CD14-positive monocyte (primary cell): ENCODE data around the gene PTGER4. TPM values are rescaled to one million over a fixed set of nuclear protein-coding genes. Genes with fewer than 3 reads are reported as not detected.

Experiments
- DNase-seq, 3 donors: peaks; one replicate each; pipeline ENCODE4 v3.0.0-alpha.2; 2011 to 2022
- H2AFZ ChIP-seq: 2 replicates; pipeline ENCODE4 v1.6.0; 2012; ENCODE audit warnings: mild to moderate bottlenecking, low read depth, low read length, inconsistent platforms; ENCODE audit not compliant: insufficient read depth, poor library complexity, severe bottlenecking
- H3K27ac ChIP-seq, 2 donors: 1 replicate in 1 of 2; 2 replicates in 1 of 2; pipeline ENCODE4 v1.5.1; 2012 to 2013; ENCODE audit warnings: low read length in 2 of 2, control low read depth in 1 of 2, inconsistent platforms in 1 of 2, low read depth in 1 of 2, mild to moderate bottlenecking in 1 of 2
- H3K27me3 ChIP-seq, 2 donors: one replicate each; pipeline versions ENCODE4 v1.6.0 to v1.6.1; 2011 to 2013; ENCODE audit warnings: low read length in 2 of 2; ENCODE audit not compliant: control insufficient read depth in 2 of 2, insufficient read depth in 2 of 2
- H3K36me3 ChIP-seq, 2 donors: replicated peaks in 1 of 2; 1 replicate in 1 of 2; 2 replicates in 1 of 2; pipeline versions ENCODE4 v1.5.1 to v1.6.1; 2012 to 2013; ENCODE audit warnings: low read length in 2 of 2, control low read depth in 1 of 2, inconsistent platforms in 1 of 2, mild to moderate bottlenecking in 1 of 2; ENCODE audit not compliant: insufficient read depth in 2 of 2, control insufficient read depth in 1 of 2
- H3K4me1 ChIP-seq, 2 donors: 1 replicate in 1 of 2; 2 replicates in 1 of 2; pipeline versions ENCODE4 v1.5.1 to v1.6.1; 2012 to 2013; ENCODE audit warnings: low read length in 2 of 2, control low read depth in 1 of 2, inconsistent platforms in 1 of 2, mild to moderate bottlenecking in 1 of 2, moderate library complexity in 1 of 2; ENCODE audit not compliant: insufficient read depth in 2 of 2, control insufficient read depth in 1 of 2
- H3K4me2 ChIP-seq: replicated peaks from 2 replicates; pipeline ENCODE3; 2012; ENCODE audit warnings: low read length, moderate library complexity, mild to moderate bottlenecking; ENCODE audit not compliant: poor library complexity, severe bottlenecking; ENCODE audit errors: extremely low read depth
- H3K4me3 ChIP-seq, 3 experiments: fragments of 200-600 bp in 1 of 3; sonication (generic) in 1 of 3; replicated peaks in 1 of 3; 1 replicate in 2 of 3; 2 replicates in 1 of 3; pipeline ENCODE4 v1.5.1; 2011 to 2013; ENCODE audit warnings: low read length in 3 of 3, mild to moderate bottlenecking in 3 of 3, control low read depth in 2 of 3, low read depth in 2 of 3, inconsistent platforms in 1 of 3, moderate library complexity in 1 of 3
- H3K79me2 ChIP-seq: 2 replicates; pipeline ENCODE4 v1.6.0; 2012; ENCODE audit warnings: mild to moderate bottlenecking, control low read depth, inconsistent platforms, low read length, moderate library complexity; ENCODE audit not compliant: insufficient read depth
- H3K9ac ChIP-seq: 2 replicates; pipeline ENCODE4 v1.6.0; 2017; ENCODE audit warnings: low read length, mild to moderate bottlenecking; ENCODE audit not compliant: insufficient read depth, poor library complexity, severe bottlenecking
- H3K9me3 ChIP-seq, 2 donors: replicated peaks in 1 of 2; 1 replicate in 1 of 2; 2 replicates in 1 of 2; pipeline versions ENCODE4 v1.5.1 to v1.6.1; 2012 to 2013; ENCODE audit warnings: low read length in 2 of 2, control low read depth in 1 of 2; ENCODE audit not compliant: control insufficient read depth in 1 of 2, insufficient read depth in 1 of 2
- H4K20me1 ChIP-seq: 2 replicates; pipeline ENCODE4 v1.6.0; 2012; ENCODE audit warnings: mild to moderate bottlenecking, low read length, control low read depth, moderate library complexity; ENCODE audit not compliant: insufficient read depth
- H3K27ac Mint-ChIP-seq, 7 donors: one replicate each; pipeline ENCODE4 v1.8.0; 2020; ENCODE audit warnings: mild to moderate bottlenecking in 7 of 7, mixed read lengths in 7 of 7, moderate library complexity in 6 of 7, inconsistent platforms in 2 of 7
- H3K27me3 Mint-ChIP-seq, 3 donors: one replicate each; pipeline ENCODE4 v1.8.0; 2021 to 2022; ENCODE audit warnings: low read depth in 3 of 3, mild to moderate bottlenecking in 3 of 3, mixed read lengths in 3 of 3, moderate library complexity in 3 of 3, inconsistent platforms in 1 of 3
- H3K36me3 Mint-ChIP-seq, 2 donors: one replicate each; pipeline ENCODE4 v1.8.0; 2020; ENCODE audit warnings: mixed read lengths in 2 of 2, inconsistent platforms in 1 of 2, mild to moderate bottlenecking in 1 of 2
- H3K4me1 Mint-ChIP-seq: one replicate; pipeline ENCODE4 v1.8.0; 2020; ENCODE audit warnings: mild to moderate bottlenecking, mixed read lengths
- H3K4me3 Mint-ChIP-seq, 2 donors: one replicate each; pipeline ENCODE4 v1.8.0; 2020; ENCODE audit warnings: mild to moderate bottlenecking in 2 of 2, mixed read lengths in 2 of 2, moderate library complexity in 1 of 2
- H3K9me3 Mint-ChIP-seq, 7 donors: one replicate each; pipeline ENCODE4 v1.8.0; 2020 to 2022; ENCODE audit warnings: mixed read lengths in 7 of 7, mild to moderate bottlenecking in 6 of 7, moderate library complexity in 6 of 7, inconsistent platforms in 2 of 7
- CTCF ChIP-seq: fragments of 200-600 bp; IDR thresholded peaks from one replicate; pipeline ENCODE4 v1.8.0; 2022; ENCODE audit warnings: antibody characterized with exemption, mild to moderate bottlenecking
- WGBS: methylation state at CpG from one replicate; pipeline ENCODE4 v1.1.5; 2013; ENCODE audit warnings: missing lambda C conversion rate; ENCODE audit not compliant: insufficient coverage; 5-methylcytosine and 5-hydroxymethylcytosine counted together
- intact Hi-C, 2 donors: fragments of 100-400 bp; cut with micrococcal nuclease; formaldehyde crosslinking; loops; one replicate each; pipeline versions ENCODE4 v1.15.0 to v1.15.1; 2023
- polyA plus RNA-seq, 3 donors: library from polyadenylated mRNA; depleted of rRNA in 1 of 3; unstranded in 2 of 3; stranded (reverse) in 1 of 3; fragments of 300-500 nt in 2 of 3; fragments of >200 nt in 1 of 3; fragmentation: Illumina TruSeq in 2 of 3; gene quantifications; 1 replicate in 2 of 3; 2 replicates in 1 of 3; pipeline ENCODE4 v1.2.3, GENCODE V29; 2012 to 2021

PTGER4 gene
- polyA plus RNA-seq, 3 donors, result 44.4 to 119 (median 64.3) TPM

DNA sequence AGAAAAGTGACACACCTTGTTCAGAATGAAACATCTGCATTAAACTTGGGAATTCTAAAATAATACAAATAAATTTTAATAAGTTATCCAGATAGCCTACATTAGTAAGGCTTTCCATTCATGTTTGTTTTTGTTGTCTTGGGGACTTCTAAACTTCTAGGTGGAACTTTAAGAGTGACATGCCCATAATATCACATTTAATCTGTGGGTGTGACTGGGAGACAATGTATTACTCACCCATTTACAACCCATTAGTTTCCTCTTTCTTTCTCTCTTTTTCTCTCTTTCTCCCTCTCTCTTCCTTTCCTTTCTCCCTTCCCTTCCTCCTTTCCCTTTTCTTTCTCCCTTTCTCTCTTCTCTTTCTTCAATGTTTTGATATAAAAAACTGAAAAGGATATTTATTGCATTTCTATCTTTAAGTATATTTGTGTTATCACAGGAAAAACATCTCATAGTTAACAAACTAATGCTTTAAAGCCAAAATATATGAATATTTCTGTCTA, 12.5 kb upstream of the PTGER4 start:
- no peaks in the 10 kb centered on the region for H3K79me2 ChIP-seq
- Mint-ChIP-seq H3K9me3 (no peaks in the 10 kb centered on the region), H3K4me1 (peaks cover 37% of the 10 kb centered on the region), H3K27me3 (peaks cover 0 to 5% (median 0%) of the 10 kb centered on the region in 3 donors), H3K36me3 (no peaks in the 10 kb centered on the region), H3K27ac (peak overlapping the region in 4 of 7 donors; percentile 14 to 74 (median 52)), H3K4me3 (no peak overlapping the region)
- H3K4me2 ChIP-seq, result no peak overlapping the region
- no peaks in the 10 kb centered on the region for H4K20me1 ChIP-seq
- no peak for DNase-seq
- H3K27me3 ChIP-seq, result no peaks in the 10 kb centered on the region
- H3K4me3 ChIP-seq, result no peak overlapping the region
- H3K4me1 ChIP-seq, result peaks cover 36 to 47% of the 10 kb centered on the region in 2 donors
- intact Hi-C loops, result no loop called here
- H3K36me3 ChIP-seq, result no peaks in the 10 kb centered on the region
- H3K9me3 ChIP-seq, result no peaks in the 10 kb centered on the region
- no peak overlapping the region for H2AFZ ChIP-seq
- H3K9ac ChIP-seq, result no peak overlapping the region
- no peak overlapping the region for H3K27ac ChIP-seq
- TF ChIP-seq CTCF, result no peak

DNA sequence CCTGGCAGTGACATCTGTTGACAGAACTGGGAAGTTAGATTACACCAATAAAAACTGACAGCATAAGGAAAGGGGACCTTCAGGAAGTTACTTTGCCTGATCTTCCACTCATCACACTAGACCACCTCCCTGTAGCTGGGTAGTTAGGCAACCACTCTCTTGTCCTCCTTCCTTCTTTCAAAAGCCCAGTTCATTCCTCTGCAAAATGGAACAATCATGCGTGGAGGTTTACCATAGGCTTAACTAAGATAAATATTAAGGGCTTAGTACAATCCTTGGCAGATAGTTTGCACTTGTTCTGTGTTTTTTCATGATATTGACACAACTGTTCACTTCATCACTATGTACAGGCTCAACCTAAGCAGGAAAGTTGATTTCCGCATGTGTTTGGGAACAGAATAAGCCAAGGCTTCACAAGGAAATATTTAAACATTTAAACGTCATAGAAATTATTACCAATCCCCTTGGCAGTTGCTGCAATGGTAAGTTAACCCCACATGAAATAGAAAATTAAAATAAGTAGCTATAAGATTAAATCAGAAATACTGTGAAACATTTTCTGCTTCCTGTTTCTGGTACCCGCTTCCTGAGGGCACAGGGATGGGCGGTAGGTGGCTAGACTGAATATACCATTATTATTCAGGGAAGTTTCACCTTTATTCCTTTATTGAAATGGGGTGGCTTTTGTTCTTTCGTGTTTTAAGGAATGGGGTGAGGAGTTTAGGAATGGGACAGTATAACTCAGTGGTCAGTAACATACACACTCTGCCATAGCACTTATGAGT, 9.9 kb upstream of the PTGER4 start:
- intact Hi-C loops, result loop anchor here in 1 of 2 donors (10.0 kb wide), 1 partner anchor 55 kb away; no protein-coding TSS in a partner anchor
- peak overlapping the region in 1 of 2 donors; percentile 69 for H3K27ac ChIP-seq
- no peaks in the 10 kb centered on the region for H3K9me3 ChIP-seq
- H3K4me3 ChIP-seq, result peak overlapping the region in 1 of 3 experiments; percentile 10
- no CpG with 5 or more reads among the region's 6 CpGs for WGBS
- Mint-ChIP-seq H3K36me3 (no peaks in the 10 kb centered on the region), H3K9me3 (no peaks in the 10 kb centered on the region), H3K27ac (peak overlapping the region; percentile 45 to 85 (median 68)), H3K4me3 (peak overlapping the region in 1 of 2 donors; percentile 31), H3K27me3 (peaks cover 0 to 5% (median 0%) of the 10 kb centered on the region in 3 donors), H3K4me1 (peaks cover 49% of the 10 kb centered on the region)
- peak overlapping the region; percentile 53 for H3K4me2 ChIP-seq
- H3K36me3 ChIP-seq, result no peaks in the 10 kb centered on the region
- peak in 2 of 3 donors; percentile 59 to 73 for DNase-seq
- H3K79me2 ChIP-seq, result no peaks in the 10 kb centered on the region
- no peak overlapping the region for H3K9ac ChIP-seq
- H4K20me1 ChIP-seq, result no peaks in the 10 kb centered on the region
- H3K4me1 ChIP-seq, result peaks cover 49 to 60% of the 10 kb centered on the region in 2 donors
- H2AFZ ChIP-seq, result no peak overlapping the region
- no peak for TF ChIP-seq CTCF
- no peaks in the 10 kb centered on the region for H3K27me3 ChIP-seq
